Stimulated activated CD8-positive, alpha-beta memory T cell treated with anti-CD3 and anti-CD28 coated beads, Interleukin-12 subunit alpha, Interleukin-12 subunit beta, amount 100 ng/mL, for 24 hours (primary cell): ENCODE results near the gene RARS2.
A peak's percentile ranks its signal among the peaks of the same experiment; 100 is the strongest.
"Not testable (repeated sequence)": the region's sequence is repeated elsewhere in the genome, so short reads cannot be mapped to it uniquely, and the experiment has no call there.

ENCODE experiments used
- DNase-seq: peaks from one replicate; pipeline ENCODE4 v3.0.0-alpha.2; 2020; ENCODE audit errors: extremely low read depth

RARS2 gene, protein sequence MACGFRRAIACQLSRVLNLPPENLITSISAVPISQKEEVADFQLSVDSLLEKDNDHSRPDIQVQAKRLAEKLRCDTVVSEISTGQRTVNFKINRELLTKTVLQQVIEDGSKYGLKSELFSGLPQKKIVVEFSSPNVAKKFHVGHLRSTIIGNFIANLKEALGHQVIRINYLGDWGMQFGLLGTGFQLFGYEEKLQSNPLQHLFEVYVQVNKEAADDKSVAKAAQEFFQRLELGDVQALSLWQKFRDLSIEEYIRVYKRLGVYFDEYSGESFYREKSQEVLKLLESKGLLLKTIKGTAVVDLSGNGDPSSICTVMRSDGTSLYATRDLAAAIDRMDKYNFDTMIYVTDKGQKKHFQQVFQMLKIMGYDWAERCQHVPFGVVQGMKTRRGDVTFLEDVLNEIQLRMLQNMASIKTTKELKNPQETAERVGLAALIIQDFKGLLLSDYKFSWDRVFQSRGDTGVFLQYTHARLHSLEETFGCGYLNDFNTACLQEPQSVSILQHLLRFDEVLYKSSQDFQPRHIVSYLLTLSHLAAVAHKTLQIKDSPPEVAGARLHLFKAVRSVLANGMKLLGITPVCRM

GRCh38 chr6:87589693-87590416, at the start of gene RARS2, which contains the start of gene ORC3:
RARS2 (minus strand) TSS chr6:87589987; CDS start chr6:87589957, 30 bp downstream.
ORC3 (plus strand) TSS chr6:87590135; CDS start chr6:87590169, 34 bp downstream.
- peak; percentile 87 for DNase-seq

GRCh38 chr6:87639373-87639772, 49.6 kb upstream of the RARS2 start:
- no peak for DNase-seq

DNA sequence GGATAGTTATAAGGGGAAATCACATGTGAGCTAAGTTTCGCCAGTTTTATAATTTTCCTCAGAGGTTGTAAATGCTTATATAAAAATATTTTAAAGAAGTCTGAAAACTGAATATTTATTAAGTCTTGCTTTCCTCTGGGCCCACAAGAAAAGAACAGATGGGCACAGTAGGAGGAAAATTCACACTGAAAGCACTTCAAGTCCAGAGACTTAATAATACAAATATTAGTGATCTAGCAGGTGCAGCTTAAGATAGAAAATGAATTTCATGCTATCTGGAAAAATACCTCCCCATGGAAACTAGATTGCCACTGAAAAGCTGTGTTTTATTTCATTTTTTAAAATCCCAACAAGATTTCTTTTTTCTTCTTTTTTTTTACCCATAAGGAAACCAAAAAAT, 47.3 kb upstream of the RARS2 start:
- no peak for DNase-seq

DNA sequence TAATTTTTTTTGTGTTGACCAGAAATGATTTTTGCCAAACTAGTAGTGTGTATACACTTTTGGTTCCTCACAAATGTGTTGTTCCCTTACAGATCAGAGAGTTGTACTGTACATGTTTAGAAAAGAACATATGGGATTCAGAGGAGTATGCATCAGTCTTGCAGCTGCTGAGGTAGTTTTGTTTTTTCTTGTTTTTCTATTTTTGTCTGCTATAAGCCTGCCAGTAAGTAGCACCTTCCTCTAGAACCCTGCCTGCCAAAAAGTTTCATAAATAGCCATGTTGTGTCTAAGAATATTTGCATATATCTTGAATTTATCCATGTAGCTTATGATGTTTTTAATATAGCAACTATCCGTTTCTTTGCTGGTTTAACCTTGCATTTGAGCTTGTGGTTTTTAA, 46.5 kb upstream of the RARS2 start:
- no peak for DNase-seq

DNA sequence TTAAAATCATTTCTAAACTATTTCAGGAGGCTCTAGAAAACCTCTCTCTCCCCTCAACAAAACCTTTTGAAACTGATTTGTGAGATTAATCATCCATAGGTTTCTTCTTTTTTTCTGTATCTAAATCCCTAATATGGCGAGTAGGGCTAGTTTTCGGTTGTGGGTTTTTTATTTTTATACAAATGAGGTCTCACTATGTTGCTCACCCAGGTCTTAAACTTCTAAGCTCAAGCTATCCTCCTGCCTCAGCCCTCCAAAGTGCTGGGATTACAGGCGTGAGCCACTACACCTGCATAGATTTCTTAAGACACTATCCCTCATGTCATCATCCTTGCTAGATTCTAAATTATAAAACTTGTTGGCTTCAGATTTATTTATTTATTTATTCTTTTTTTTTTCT, 44.1 kb upstream of the RARS2 start:
- DNase-seq = no peak

- no peak for DNase-seq
Measured at GRCh38 chr6:87630746-87631145, 41.0 kb upstream of the RARS2 start.

DNA sequence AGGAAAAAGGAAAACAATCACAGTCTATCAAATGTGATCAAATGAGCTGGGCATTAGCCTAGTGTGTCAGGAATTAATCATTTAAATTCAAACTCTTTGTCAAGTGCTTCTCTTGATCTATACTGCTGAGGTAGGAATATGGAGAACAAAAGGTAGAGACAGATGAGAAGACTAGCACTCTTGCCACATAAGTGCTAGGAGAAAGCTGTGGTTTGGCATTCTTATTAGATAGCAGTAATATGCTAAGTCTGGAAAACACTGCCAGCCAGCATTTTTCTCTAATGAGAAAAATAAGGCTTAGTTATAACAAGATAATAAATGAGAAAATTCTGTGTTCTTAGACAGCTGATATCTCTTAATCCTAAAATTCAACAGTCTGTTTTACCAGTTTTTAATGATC, 39.1 kb upstream of the RARS2 start:
- no peak for DNase-seq

DNA sequence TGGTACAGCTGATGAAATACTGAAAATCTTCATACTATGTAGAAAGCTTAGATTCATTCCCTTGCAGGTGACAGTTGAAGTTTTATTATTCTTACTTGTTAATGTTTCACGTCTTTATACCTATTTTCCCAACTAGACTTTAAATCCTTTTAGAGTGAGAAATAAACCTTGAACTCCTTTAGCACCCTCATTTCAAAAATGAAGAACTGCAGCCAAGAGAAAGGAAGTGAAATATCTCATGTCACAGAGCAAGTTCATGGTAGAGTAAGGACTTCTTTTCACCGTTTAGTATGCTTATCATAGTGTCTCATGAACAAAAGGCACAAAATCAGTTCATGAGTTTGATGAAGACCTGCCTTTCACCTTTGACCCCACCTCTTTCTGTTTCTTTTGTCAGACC, 38.6 kb upstream of the RARS2 start:
- DNase-seq = no peak

- no peak for DNase-seq
Measured at GRCh38 chr6:87623248-87623647, 33.5 kb upstream of the RARS2 start.

DNA sequence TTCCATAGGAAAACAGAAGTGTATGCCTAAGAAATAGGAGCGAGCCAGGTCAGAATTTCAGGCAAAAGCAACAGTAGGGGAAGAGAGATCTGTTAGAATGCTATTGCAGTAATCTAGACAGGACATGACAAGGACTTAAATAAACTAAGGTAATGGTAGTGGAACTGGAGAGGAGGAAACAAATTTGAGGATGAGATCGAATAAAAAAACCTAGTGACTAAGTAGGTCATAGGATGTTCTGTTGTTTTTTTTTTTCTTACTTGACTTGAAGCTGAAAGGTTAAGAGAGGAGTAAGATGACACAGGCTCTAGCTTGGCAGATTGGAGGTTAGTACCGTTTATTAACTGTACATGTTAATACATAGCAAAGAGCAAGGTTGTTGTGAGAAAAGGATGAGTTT, 28.7 kb upstream of the RARS2 start:
- no peak for DNase-seq

DNA sequence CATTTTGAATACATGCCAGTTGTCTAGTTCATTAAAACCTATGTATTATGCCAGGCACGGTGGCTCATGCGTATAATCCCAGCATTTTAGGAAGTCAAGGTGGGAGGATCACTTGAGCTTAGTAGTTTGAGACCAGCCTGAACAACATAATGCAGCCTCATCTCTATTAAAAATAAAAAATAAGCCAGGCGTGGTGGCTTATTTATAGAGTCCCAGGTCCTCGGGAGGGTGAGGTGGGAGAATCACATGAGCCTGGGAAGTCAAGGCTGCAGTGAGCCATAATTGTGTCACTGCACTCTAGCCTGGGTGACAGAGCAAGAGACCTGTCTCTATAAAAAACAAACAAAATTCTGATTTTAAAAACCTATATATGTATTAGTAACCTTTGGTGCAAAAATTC, 27.6 kb upstream of the RARS2 start:
- no peak for DNase-seq

DNA sequence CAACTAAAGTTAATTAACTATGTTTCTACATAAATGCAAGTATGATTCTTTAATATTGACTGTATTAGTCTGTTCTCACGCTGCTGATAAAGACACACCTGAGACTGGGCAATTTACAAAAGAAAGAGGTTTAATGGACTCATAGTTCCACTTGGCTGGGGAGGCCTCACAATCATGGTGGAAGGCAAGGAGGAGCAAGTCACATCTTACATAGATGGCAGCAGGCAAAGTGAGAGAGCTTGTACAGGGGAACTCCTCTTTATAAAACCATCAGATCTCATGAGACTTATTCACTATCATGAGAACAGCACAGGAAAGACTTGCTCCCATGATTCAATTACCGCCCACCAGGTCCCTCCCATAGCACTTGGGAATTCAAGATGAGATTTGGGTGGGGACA, 23.2 kb upstream of the RARS2 start:
- not testable (repeated sequence) for DNase-seq

DNA sequence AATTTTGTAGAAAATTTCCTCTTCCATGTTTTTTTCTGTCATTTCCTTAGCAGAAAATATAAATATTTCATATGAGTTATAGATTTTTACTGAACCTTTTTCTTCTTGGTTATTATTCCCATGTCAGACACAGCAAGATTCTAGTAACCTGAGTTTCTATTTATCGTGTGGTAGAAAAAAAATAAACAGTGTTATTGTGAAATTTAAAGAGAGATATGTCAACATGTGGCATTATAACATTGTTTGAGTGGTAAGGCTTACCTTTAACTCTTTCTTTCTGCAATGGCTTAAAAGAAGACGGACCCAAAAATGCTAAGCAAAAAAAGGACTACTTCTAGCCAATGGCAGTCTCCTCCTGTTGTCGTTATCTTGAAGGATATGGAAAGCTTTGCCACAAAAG, 19.0 kb upstream of the RARS2 start:
- DNase-seq = no peak

DNA sequence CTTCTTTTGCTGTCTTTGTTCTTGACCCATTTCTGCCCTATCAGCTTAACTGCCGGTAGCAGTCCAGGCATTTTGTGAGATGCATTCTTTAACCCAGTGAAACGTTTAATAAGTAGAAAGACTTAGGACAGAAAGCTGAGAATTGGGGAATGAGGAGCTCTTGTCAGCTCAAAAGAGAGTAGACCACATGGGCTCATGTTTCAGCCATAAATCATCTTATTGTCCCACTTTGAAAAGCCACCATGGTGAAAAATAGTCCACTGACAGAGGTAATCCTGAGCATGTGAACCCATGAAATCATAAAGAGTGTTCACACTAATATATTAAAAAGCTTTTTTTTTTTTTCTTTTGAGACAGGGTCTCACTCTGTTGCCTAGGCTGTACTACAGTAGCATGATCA, 16.4 kb upstream of the RARS2 start:
- no peak for DNase-seq

- no peak for DNase-seq
Measured at GRCh38 chr6:87600576-87600975, 10.8 kb upstream of the RARS2 start.

DNA sequence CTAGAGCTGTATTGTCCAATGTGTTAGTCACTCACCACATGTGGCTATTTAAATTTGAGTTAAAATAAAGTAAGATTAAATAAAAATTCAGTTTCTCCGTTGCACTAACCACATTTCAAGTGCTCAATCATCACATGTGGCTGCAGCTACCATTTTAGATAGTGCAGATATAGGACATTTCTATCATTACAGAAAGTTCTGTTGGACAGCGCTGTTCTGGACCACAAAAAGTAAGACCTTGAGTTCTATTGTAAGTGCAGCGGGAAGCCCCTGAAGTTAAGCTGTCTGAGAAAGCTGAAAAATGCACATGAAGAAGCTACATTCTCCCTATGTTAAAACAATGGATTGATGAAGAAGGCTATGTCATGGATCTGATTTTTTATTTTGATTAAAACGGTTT, 1.2 kb upstream of the RARS2 start:
- DNase-seq = no peak

DNA sequence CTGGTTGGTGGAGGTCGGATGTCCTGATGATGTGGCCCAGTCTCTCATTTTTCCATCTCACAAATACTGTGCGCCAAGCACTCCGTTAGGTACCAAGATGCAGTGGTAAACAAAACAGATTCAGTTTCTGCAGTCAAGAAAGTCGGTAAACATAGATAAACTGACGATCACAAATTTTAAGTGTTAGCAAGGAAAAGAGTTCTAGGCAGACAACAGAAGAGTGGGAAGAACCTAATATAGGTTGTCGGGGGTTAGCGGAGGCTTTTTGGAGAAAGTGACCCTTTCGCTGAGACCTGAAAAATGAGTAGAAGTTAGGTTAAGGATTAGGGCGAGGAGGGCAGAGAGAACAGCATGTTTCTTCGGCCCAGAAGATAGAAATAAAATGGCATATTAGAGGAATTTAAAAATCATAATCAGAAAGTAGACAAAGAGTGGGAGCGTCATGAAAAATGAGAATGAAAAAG, 662 bp upstream of the RARS2 start:
- DNase-seq = no peak

DNA sequence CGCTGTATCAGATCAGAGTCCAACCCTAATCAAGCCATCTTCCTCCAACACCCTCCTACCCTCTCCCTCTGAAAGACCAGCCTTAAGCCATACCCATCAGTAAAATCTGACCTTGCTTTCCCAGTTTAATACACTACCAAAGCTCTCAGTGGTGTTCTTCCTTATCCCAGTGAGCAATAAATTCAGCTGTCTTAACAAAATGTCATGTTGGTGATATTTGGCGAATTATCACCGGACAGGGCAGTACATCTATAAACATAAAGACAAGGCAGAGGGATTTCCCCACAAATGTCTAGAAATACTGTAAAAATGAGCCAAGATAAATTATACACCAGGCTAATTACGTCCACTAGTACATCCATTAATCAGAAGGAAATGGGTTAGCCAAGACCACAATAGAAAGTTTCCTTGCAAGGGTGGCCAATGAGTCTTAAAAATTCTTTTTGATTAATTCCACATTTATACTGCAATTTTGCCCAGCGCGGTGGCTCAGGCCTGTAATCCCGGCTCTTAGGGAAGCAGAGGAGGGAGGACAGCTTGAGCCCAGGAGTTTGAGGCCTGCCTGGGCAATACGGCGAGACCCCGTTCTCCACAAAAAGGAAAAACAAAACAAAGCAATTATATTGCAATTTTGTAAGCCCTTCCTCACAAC, 905 bp downstream of the RARS2 start:
- no peak for DNase-seq

DNA sequence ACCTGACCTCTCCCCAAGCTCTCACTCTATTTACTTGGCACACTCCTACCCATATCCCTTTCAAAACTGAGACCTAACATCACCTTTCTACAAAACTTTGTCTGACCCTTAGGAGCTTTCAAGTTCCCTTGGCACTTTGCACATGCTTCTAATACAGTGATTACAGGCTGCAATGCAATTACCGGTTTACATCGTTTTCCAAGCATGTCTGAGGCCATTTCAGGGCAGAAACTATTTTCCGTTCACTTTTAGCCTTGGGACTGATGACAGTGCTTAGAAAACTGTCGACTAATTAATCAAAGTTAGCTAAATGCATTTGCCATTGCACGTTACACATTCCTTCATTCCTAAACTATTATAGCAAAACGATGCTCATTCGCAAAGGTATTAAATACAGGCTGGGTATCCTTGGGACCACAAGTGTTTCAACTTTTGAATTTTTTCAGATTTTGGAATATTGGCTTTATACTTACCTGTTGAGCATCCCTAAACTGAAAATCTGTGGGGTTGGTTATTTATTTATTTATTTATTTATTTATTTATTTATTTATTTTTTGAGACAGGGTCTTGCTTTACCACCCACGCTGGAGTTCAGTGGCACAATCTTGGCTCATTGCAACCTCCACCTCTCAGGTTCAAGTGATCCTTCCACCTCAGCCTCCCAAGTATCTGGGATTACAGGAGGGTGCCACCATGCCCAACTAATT, 3.3 kb downstream of the RARS2 start:
- no peak for DNase-seq

DNA sequence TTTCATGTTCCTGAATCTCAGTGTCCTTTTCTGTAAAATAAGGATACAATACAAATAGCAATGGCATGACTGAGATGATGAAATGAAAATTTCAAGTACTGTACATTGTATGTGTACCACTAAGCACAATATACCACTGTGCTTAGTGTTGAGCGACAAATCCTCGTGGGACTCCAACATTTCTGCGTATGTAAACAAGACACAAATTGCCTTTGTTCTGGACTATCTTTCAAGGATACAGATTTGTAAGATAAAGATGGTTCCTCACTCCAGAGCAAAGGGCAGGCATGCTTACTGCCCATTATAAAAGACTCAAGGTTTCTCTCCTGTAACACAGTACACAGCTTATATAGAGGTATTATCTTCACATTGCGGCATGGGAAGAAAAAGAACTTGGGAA, 6.0 kb downstream of the RARS2 start:
- no peak for DNase-seq

DNA sequence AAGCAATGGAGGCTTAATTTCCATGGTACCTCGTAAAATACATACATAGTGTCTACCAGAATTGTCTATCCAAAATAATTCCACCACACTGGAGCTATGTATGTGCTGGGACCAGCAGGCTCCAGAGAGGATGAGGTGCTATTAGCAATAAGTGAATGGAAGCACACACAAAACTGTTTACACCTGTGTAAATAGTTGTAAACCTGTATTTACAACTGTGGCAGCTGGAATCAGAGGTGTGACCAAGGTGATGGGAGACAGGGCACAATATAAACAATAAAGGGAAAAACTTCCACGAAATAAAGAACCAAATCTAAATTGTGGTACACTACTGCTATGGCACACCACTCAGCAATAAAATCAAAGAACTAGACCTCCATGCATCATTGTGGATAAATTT, 14.4 kb downstream of the RARS2 start:
- no peak for DNase-seq
